HepG2 (cell line): ENCODE results near the gene DNAJC7. TPM values are rescaled to one million over a fixed set of nuclear protein-coding genes. Genes with fewer than 3 reads are reported as not detected.

Experiments used
- ARNT ChIP-seq: fragments of 450-650 bp; IDR thresholded peaks from 2 replicates; pipeline ENCODE4 v1.6.1; 2017
- ATF1 ChIP-seq: IDR thresholded peaks from 2 replicates; pipeline ENCODE4 v1.6.1; 2016; ENCODE audit warnings: mild to moderate bottlenecking, control low read depth
- BRD4 ChIP-seq: sonication (generic); formaldehyde crosslinking; IDR thresholded peaks from 2 replicates; pipeline ENCODE4 v1.4.0; 2020; ENCODE audit warnings: missing genetic modification reagents
- CREB3 ChIP-seq: sonication (generic); formaldehyde crosslinking; IDR thresholded peaks from 2 replicates; pipeline ENCODE4 v1.5.0; 2020; ENCODE audit warnings: missing genetic modification reagents
- GTF2F1 ChIP-seq: fragments of 150-350 bp; IDR thresholded peaks from 2 replicates; pipeline ENCODE4 v1.6.1; 2014; ENCODE audit warnings: low read length
- HBP1 ChIP-seq: IDR thresholded peaks from 2 replicates; pipeline ENCODE4 v1.6.1; 2016; ENCODE audit warnings: low read depth, control low read depth
- KDM2A ChIP-seq: sonication (generic); formaldehyde crosslinking; IDR thresholded peaks from 2 replicates; pipeline ENCODE4 v1.4.0; 2020; ENCODE audit warnings: low read depth, missing genetic modification reagents, borderline replicate concordance
- MEIS2 ChIP-seq: sonication (generic); formaldehyde crosslinking; IDR thresholded peaks from 2 replicates; pipeline ENCODE4 v1.9.0; 2021; ENCODE audit warnings: mild to moderate bottlenecking, missing genetic modification reagents
- MIXL1 ChIP-seq: IDR thresholded peaks from 2 replicates; pipeline ENCODE4 v1.6.1; 2016
- NFKBIZ ChIP-seq: IDR thresholded peaks from 2 replicates; pipeline ENCODE4 v1.6.1; 2018; ENCODE audit warnings: missing genetic modification reagents, missing compliant biosample characterization
- NKX3-1 ChIP-seq: sonication (generic); formaldehyde crosslinking; IDR thresholded peaks from 2 replicates; pipeline ENCODE4 v1.5.0; 2020; ENCODE audit warnings: missing genetic modification reagents
- SIN3A ChIP-seq: IDR thresholded peaks from 2 replicates; pipeline ENCODE4 v1.6.1; 2011; ENCODE audit warnings: low read depth, mild to moderate bottlenecking, control low read depth, low read length, borderline replicate concordance
- SNAPC5 ChIP-seq: sonication (generic); formaldehyde crosslinking; IDR thresholded peaks from 2 replicates; pipeline ENCODE4 v1.8.1; 2023; ENCODE audit warnings: mild to moderate bottlenecking, missing genetic modification reagents, borderline replicate concordance
- SOX5 ChIP-seq: IDR thresholded peaks from 2 replicates; pipeline ENCODE4 v1.6.1; 2016; ENCODE audit warnings: borderline replicate concordance
- TAF15 ChIP-seq: fragments of 200-400 bp; formaldehyde crosslinking; IDR thresholded peaks from one replicate; pipeline ENCODE4 v1.6.1; 2018; ENCODE audit warnings: mild to moderate bottlenecking, low read depth, low read length; ENCODE audit not compliant: poor library complexity, severe bottlenecking
- TOE1 ChIP-seq: sonication (generic); formaldehyde crosslinking; IDR thresholded peaks from 2 replicates; pipeline ENCODE4 v1.4.0; 2020; ENCODE audit warnings: mild to moderate bottlenecking, missing genetic modification reagents
- ZFP36L2 ChIP-seq: sonication (generic); formaldehyde crosslinking; IDR thresholded peaks from 2 replicates; pipeline ENCODE4 v1.4.0; 2020; ENCODE audit warnings: missing genetic modification reagents
- ZFP91 ChIP-seq: sonication (generic); formaldehyde crosslinking; IDR thresholded peaks from 2 replicates; pipeline ENCODE4 v1.9.0; 2022; ENCODE audit warnings: missing genetic modification reagents, mild to moderate bottlenecking, borderline replicate concordance
- ZMAT3 ChIP-seq: sonication (generic); formaldehyde crosslinking; conservative IDR thresholded peaks from 2 replicates; pipeline ENCODE4 v1.7.0; 2021; ENCODE audit warnings: missing genetic modification reagents
- ZNF414 ChIP-seq: sonication (generic); formaldehyde crosslinking; IDR thresholded peaks from 2 replicates; pipeline ENCODE4 v1.5.0; 2020; ENCODE audit warnings: missing genetic modification reagents
- ZNF574 ChIP-seq: sonication (generic); formaldehyde crosslinking; IDR thresholded peaks from 2 replicates; pipeline ENCODE4 v1.4.0; 2020; ENCODE audit warnings: missing genetic modification reagents
- ZNF619 ChIP-seq: sonication (generic); formaldehyde crosslinking; IDR thresholded peaks from 2 replicates; pipeline ENCODE4 v1.4.0; 2020; ENCODE audit warnings: mild to moderate bottlenecking, missing genetic modification reagents
- polyA plus RNA-seq, 8 experiments: library from polyadenylated mRNA; depleted of rRNA in 3 of 8; stranded (reverse) in 7 of 8; unstranded in 1 of 8; fragments of >200 nt; fragmentation: Illumina TruSeq in 4 of 8; extraction: Trizol in 4 of 8; gene quantifications; 2 replicates each; pipeline versions ENCODE4 v1.2.1 to v1.2.3, GENCODE V29; 2011 to 2016; ENCODE audit warnings: low read depth in 4 of 8, missing spikeins in 1 of 8, mixed read lengths in 1 of 8; ENCODE audit not compliant: insufficient read depth in 1 of 8
- total RNA-seq, 5 experiments: library from RNA; depleted of rRNA; stranded (reverse); fragments of >200 nt; fragmentation: Illumina TruSeq; extraction: Trizol; gene quantifications; 2 replicates each; pipeline ENCODE4 v1.2.3, GENCODE V29; 2016; ENCODE audit warnings: low read depth in 1 of 5

Gene DNAJC7
- total and polyA plus RNA-seq, 2 of the 13 experiments (the other 11 are each of a cell fraction or from before 2014, with no cell fraction given) = 47.7 to 132 TPM

- TF ChIP-seq ZNF619 (CRISPR knock-in tag) (peak; percentile 92; the same call in 1 of the 2 replicates), ARNT (no peak), ZFP91 (CRISPR knock-in tag) (peak; percentile 91), CREB3 (CRISPR knock-in tag) (peak; percentile 68; the same call in 1 of the 2 replicates), SIN3A (peak; percentile 87; the same call in 1 of the 2 replicates), BRD4 (CRISPR knock-in tag) (peak; percentile 78; the same call in 1 of the 2 replicates), SOX5 (CRISPR knock-in tag) (peak; percentile 64), KDM2A (CRISPR knock-in tag) (peak; percentile 98), TOE1 (CRISPR knock-in tag) (no peak; the same call in 1 of the 2 replicates), ZMAT3 (CRISPR knock-in tag) (no peak; the same call in 1 of the 2 replicates), MIXL1 (peak; percentile 87), GTF2F1 (0 out of 2 replicates have a peak, but pooled peaks have one; percentile 61), SNAPC5 (CRISPR knock-in tag) (no peak), MEIS2 (CRISPR knock-in tag) (peak; percentile 91; the same call in 1 of the 2 replicates), ATF1 (CRISPR knock-in tag) (0 out of 2 replicates have a peak, but pooled peaks have one; percentile 44), ZFP36L2 (CRISPR knock-in tag) (no peak), ZNF414 (CRISPR knock-in tag) (peak; percentile 85; the same call in 1 of the 2 replicates), HBP1 (CRISPR knock-in tag) (peak; percentile 63; the same call in 1 of the 2 replicates), TAF15 (peak; percentile 95), NFKBIZ (CRISPR knock-in tag) (no peak), ZNF574 (peak; percentile 100), NKX3-1 (CRISPR knock-in tag) (no peak; the same call in 1 of the 2 replicates)
Observed at GRCh38 chr17:42019509-42020404, 2.5 kb upstream of the DNAJC7 start, which contains the start of gene NKIRAS2 (continued).
